Activated CD4-positive, alpha-beta T cell treated with anti-CD3 and anti-CD28 coated beads, Interleukin-2, amount 50 U/mL, for 1 hour (primary cell): Measurements from ENCODE around the gene TMEM214.
"Not testable (repeated sequence)": the region's sequence is repeated elsewhere in the genome, so short reads cannot be mapped to it uniquely, and the experiment has no call there.

Experiments
- DNase-seq: peaks from one replicate; pipeline ENCODE4 v3.0.0-alpha.2; 2020

TMEM214 gene

DNA sequence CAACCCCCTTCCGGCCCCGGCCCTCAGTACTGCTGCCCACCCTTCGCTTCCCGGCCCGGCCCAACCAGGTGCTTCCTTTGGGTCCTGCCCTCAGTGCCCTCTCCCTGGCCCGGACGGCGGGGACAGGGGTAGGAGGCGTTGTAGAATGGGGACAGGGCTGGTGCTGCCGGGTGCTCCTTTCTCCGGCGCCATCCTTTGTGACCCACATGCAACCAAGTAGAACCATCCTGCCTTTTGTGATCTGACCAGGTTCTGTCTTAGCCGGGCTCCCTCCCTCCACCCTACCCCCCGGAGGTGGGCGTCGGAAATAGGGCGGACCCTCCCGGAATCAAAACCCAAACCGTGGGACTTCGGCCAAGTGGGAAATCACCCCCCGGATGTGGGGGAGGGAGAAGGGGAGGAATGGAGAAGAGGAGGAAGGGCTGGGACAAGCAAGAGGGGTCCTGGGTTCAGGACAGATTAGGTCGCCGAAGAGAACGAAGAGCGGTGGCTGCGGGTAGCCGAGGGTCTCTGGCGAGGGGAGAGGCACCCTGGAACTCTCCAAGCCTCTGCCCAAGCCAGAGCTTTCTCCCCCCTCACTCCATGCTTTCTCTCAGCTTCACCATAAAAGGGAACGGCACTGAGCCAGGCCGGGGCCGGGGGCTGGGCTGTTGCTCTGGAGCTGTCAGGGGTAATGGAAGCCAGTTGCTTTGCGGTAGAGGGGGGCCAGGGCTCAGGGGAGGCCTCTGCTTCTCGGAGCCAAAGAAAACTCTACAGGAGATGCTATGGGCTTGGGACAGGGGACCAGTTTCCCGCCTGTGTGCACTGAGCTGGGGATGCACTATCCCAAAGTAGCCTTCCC, 39.4 kb downstream of the TMEM214 start:
- DNase-seq = peak; percentile 13

DNA sequence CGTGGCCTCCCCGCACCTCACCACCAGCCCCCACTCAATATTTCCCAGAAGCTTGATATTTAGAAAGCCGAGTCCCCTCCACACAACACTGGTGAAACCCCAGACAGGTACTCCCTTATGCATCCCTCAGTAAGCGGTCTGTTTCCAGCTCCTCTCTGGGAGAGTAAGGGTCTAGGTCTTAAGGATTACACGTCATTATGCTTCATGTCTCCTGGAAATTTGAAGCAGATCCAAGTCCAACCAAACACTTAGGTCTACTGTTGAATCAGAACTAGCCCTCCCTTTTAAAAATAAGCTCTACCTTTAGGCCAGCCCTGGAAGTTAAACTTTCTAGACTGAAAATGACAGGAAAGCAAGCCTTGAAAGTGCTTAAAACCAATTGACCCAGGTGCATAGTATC, 40.2 kb downstream of the TMEM214 start:
- DNase-seq = no peak

DNA sequence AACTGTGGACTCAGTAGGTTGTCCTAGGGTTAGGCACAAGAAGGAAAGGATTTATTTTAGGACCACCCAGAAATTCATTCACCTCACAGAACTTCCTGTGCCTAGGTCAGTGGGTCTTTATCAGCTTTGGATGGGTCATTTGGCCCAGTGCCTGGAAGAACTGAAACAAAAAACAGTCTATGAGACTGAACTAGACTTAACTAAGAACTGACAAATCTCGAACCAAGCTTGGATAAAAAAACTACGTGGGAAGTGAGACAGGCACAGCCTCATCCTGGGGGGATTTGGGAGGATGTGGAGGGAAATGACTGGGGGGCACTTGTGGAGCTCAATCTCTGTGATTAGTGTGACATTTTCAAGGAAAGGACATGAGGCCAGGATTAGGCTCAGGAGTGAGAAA, 41.0 kb downstream of the TMEM214 start:
- DNase-seq = no peak

DNA sequence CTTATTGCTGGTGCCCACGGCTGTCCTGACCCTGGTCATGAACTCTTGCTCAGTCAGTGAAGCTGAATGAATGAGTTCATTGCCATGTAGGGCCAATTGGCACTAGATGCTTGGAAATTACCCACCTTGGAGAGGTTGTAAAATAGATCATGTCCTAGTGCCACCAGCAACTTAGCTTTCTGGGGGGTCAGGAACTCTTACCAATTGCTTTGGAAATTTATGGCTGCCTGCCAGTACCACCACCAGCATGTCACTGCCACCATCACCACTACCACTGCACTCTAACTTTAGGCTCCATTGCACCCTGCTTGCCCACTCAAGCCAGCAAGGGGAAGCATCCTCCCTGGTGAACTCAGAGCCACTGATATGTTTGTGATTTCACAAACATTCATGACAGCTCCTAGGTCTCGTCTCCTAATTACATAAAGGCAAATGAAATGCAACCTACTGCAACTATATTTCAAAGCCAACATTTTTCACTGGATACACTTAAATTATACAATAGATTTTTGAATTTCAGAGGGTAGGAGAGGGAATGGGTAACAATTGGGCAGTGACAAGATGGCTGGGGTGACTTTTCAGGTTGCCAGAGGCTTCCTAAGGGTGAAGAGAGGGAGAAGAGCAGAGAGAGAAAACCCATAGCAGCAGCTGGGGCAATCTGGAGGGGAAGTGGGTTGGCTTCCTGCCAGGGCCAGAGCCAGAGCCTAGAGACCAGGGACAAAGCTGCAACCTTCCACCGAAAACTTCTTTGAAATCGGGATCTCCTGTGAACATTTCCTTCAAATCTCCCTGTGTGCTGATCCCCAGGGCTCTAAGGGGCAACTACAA, 42.2 kb downstream of the TMEM214 start:
- peak; percentile 45 for DNase-seq

DNA sequence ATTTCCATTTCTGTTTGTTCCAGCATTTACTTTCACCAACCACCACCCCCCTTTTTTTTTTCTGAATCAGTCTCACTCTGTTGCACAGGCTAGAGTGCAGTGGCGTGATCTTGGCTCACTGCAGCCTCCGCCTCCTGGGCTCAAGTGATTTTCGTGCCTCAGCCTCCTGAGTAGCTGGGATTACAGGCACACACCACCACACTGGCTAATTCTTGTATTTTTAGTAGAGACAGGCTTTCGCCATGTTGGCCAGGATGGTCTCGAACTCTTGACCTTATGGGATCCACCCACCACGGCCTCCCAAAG, 42.8 kb downstream of the TMEM214 start:
- not testable (repeated sequence) for DNase-seq

DNA sequence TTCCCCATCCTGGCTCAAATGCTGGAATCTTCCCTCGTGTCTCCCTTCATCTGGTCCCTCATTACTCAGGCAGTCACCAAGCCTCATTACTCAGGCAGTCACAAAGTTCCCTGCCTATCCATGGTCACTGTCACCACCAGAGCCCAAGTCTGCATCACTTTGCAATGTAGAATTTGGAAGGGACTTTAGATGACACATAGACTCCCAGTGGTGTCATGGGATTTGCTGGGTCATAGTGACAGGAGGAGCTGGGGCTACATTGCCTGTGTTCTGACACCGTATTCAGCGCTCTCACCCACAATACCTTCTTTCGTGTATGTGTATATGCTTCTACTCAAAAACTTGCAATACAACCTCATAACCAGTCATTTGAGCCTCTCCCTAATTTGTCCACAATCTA, 43.6 kb downstream of the TMEM214 start:
- DNase-seq = no peak

DNA sequence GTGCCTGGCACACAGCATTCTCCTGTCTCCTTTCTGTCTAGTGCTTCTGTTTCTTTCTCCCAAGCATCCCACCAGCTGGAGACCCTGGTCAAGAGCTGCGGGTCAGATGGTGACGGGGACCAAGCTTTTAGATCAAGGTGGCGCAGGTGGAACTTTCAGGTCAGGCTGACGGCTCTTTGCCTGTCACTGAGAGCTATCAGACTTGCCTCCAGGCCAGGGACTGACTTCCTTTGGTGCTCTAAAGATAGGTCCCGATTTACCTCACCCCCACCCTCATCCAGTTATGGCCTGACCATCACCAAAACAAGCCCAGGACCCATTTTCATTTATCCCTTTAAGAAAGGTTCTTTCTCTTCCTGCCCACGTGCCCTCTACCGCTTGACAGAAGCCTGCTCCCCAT, 44.5 kb downstream of the TMEM214 start:
- no peak for DNase-seq

DNA sequence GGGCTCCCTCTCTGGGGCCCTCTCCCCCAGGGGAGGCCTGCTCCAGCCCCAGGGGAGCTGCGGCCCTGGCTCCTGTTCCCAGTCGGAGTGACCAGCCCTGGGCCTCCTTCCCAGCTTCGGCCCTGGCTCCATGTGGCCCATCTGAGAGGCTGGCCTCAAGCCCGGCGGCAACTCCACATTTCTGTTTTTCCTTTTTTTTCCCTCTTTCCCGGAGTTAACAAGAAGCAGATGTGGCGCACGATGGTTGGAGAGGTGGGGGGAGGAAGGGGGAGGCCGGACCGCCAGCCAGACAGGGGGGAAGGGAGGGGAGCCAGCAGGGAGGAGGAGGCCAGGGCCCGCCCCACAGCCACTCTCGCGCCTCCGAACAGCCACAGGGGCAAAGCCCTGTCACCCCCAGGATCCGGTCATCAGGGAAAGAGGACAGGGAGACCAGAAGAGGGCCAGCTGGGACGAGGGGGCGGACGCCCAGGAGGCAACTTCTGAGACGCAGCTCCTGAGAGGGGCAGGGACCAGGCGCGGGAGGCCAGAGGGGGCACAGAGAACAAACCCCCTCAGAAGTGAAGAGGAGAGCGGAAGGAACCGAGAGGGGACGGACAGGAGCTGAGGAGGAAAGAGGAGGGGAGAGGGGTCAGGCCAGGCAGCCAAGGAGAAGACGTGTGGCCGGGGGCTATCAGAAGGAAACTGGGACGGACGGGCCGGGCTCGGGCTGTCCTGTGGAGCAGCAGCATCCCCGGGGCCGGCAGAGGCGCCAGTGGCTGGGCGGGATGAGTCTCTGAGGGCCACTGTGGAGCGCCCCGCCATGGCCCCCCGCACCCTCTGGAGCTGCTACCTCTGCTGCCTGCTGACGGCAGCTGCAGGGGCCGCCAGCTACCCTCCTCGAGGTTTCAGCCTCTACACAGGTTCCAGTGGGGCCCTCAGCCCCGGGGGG, 45.8 kb downstream of the TMEM214 start, which contains the start of gene EMILIN1:
EMILIN1 (plus strand) TSS at position 349 of the 928 bp plus-strand sequence; CDS start at position 800, 451 bp downstream.
- DNase-seq = no peak

DNA sequence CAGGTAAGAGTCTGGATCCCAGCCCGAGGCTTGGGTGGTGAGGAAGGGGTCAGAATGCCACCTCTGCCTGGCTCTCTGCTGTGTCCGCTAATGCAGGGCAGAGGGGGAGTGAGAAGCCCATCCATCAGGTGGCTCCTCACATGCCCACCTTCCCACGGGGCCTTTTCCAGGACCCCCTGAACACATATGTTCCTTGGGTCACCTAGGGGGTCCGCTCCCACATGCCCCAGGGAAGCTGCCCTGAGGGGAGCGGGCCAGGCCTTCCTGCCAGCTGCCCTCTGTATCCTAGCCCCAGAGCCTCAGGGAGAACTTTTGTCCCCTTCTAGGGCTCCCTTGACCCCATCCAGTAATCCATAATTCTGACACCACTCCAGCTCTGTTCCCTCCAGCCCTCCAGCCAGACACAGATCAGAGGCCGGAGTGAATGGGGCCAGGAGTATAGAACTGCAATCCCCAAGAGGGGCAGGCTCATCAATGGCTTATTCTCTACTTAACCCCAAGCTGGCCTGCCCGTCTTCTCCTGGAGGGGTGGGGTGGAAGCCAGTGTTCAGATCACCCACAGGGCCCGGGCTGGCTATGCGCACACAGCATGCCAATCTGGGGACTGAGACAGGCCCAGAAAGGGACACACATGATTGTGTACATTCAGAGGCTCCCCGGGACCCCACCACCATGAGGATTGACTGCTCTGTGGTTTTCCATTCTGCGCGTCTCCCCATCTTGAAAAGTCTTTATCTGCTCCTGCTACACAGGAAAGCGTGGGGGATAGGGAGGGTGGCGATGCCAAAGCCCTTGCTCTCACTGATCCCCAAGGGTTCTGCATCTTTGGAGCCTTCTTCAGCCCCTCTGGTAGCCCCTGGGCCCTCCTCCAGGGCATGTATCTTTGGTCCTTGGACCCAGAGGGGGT, 46.7 kb downstream of the TMEM214 start:
- no peak for DNase-seq

DNA sequence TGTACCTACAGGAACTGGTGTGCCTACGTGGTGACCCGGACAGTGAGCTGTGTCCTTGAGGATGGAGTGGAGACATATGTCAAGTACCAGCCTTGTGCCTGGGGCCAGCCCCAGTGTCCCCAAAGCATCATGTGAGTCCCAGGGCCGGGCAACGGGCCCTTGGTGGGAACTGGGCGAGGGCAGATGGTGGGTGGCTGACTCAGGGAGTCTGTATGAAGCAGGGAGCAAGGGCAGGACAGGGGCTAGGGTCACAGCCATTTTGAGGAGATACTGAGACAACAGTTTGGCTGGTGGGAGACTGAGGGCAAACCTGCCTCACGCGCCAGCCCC, 47.3 kb downstream of the TMEM214 start:
- DNase-seq = no peak

DNA sequence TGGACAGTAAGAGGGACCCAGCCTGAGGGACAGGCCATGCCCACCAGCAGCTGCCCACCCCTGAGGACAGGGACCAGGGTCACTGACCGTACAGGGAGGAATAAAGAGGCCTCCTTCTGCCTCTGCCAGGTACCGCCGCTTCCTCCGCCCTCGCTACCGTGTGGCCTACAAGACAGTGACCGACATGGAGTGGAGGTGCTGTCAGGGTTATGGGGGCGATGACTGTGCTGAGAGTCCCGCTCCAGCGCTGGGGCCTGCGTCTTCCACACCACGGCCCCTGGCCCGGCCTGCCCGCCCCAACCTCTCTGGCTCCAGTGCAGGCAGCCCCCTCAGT, 47.8 kb downstream of the TMEM214 start:
- no peak for DNase-seq

DNA sequence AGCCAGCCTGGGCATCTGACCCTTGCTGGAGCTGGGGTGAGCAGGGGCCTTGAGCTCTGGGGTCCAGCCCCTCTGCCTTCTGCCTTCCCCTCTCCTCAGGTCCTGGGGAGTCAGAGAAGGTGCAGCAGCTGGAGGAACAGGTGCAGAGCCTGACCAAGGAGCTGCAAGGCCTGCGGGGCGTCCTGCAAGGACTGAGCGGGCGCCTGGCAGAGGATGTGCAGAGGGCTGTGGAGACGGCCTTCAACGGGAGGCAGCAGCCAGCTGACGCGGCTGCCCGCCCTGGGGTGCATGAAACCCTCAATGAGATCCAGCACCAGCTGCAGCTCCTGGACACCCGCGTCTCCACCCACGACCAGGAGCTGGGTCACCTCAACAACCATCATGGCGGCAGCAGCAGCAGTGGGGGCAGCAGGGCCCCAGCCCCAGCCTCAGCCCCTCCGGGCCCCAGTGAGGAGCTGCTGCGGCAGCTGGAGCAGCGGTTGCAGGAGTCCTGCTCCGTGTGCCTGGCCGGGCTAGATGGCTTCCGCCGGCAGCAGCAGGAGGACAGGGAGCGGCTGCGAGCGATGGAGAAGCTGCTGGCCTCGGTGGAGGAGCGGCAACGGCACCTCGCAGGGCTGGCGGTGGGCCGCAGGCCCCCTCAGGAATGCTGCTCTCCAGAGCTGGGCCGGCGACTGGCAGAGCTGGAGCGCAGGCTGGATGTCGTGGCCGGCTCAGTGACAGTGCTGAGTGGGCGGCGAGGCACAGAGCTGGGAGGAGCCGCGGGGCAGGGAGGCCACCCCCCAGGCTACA, 49.4 kb downstream of the TMEM214 start:
- no peak for DNase-seq

DNA sequence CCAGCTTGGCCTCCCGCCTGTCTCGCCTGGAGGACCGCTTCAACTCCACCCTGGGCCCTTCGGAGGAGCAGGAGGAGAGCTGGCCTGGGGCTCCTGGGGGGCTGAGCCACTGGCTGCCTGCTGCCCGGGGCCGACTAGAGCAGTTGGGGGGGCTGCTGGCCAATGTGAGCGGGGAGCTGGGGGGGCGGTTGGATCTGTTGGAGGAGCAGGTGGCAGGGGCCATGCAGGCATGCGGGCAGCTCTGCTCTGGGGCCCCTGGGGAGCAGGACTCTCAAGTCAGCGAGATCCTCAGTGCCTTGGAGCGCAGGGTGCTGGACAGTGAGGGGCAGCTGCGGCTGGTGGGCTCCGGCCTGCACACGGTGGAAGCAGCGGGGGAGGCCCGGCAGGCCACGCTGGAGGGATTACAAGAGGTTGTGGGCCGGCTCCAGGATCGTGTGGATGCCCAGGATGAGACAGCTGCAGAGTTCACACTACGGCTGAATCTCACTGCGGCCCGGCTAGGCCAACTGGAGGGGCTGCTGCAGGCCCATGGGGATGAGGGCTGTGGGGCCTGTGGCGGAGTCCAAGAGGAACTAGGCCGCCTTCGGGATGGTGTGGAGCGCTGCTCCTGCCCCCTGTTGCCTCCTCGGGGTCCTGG, 50.1 kb downstream of the TMEM214 start:
- no peak for DNase-seq

DNA sequence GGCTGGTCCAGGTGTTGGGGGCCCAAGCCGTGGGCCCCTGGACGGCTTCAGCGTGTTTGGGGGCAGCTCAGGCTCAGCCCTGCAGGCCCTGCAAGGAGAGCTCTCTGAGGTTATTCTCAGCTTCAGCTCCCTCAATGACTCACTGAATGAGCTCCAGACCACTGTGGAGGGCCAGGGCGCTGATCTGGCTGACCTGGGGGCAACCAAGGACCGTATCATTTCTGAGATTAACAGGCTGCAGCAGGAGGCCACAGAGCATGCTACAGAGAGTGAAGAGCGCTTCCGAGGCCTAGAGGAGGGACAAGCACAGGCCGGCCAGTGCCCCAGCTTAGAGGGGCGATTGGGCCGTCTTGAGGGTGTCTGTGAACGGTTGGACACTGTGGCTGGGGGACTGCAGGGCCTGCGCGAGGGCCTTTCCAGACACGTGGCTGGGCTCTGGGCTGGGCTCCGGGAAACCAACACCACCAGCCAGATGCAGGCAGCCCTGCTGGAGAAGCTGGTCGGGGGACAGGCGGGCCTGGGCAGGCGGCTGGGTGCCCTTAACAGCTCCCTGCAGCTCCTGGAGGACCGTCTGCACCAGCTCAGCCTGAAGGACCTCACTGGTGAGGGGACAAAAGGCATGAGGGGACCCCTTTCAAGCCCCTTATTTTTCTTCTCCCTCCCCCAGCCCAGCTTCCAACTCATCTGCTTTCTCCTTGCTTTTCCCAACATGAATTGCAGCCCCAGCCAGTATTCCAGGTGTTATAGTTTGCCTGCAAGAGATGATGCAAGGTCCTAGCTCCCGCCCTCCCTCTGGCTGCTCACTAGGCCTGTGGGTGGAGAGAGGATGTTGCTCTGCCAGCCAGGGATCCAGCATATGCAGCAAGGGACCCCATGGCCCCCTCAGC, 50.9 kb downstream of the TMEM214 start:
- no peak for DNase-seq

DNA sequence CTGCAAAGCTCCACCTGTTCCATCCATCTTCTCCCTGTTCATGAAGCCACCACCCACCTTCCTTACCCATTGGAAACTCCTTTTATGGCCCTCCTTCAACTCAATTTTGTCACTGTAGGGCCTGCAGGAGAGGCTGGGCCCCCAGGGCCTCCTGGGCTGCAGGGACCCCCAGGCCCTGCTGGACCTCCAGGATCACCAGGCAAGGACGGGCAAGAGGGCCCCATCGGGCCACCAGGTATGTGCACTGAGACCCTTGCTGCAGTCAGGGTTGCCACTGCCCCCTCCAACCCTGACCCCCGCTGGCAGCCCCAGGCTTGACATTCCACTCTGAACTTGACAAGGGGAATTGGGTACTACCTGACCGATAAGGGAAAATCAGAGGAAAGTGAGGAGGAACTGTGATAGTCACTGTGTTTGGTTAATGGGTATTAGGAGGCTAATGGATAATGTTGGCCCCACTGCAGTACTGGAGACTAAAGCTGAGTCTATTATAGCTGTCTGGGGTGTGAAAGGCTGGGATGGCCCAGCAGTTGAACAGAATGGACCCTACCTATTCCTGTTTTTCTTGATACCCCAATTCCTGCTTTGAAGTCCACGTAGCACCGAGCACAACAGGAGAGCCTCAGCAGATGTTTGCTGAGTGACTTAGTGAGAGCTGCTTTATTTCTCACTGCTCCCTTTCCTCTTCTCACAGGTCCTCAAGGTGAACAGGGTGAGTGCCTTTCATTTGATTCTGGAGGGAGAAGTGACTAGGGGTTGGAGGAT, 51.7 kb downstream of the TMEM214 start:
- DNase-seq = no peak

DNA sequence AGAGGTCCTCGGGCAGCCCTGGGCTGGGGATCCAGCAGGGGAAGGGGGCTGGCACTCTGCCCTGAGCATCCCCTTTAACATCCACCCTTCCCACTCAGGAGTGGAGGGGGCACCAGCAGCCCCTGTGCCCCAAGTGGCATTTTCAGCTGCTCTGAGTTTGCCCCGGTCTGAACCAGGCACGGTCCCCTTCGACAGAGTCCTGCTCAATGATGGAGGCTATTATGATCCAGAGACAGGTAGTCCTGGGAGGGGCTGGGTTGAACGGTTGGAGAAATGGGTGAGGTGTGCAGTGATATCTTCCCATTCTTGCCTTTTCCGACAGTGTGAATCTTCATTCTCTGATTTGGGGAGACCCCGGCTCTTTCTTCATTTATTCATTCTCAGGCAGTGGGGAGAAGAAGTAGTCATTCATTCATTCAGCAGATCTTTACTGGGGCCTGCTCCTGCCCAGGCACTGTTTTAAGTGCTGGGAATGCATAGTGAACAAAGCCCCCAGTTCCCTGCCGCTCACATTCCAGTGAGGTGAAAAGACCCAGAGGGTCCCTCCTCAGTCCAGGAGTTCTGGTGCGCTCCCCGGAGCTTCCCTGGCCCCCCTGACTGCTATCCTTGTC, 52.4 kb downstream of the TMEM214 start:
- no peak for DNase-seq

DNA sequence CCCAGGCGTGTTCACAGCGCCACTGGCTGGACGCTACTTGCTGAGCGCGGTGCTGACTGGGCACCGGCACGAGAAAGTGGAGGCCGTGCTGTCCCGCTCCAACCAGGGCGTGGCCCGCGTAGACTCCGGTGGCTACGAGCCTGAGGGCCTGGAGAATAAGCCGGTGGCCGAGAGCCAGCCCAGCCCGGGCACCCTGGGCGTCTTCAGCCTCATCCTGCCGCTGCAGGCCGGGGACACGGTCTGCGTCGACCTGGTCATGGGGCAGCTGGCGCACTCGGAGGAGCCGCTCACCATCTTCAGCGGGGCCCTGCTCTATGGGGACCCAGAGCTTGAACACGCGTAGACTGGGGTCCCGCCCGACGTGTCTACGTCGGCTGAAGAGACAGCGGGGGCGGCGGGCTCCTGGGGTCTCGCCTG, 52.9 kb downstream of the TMEM214 start:
- peak; percentile 15 for DNase-seq

DNA sequence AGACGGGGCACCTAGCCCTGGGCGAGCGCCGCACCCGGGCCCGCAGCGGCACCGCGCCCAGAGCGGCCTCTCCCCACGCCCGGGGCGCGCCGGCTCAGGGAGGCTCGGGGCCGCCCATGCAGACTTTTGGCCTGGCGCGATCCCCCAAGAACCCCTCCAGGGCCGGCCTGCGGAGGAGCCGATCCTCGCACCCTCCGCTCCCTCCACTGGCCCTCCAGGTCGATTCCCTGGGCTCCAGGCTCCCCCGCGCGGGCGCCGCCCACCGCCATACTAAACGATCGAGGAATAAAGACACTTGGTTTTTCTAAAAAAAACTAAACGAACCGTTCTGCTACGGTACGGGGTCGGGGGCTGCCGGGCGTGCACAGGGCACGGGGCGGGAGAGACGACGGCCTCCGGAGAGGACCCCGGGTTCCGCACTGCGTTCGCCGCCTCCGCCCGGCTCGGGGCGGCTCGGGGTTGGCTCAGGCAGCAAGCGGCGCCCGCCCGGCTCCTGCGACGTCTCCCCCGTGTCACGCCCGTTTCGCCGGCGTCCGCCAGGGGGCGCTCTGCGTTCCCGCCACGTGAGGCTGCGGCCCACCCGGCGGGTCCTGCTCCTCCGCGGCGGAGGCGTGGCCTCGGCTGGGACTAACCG, 53.4 kb downstream of the TMEM214 start:
- peak; percentile 97 for DNase-seq
